GM12878 (cell line): ENCODE results near the gene FAM193B.

Experiments
- ETV6 ChIP-seq, 2 experiments: fragments of 450-650 bp in 1 of 2; IDR thresholded peaks in 1 of 2; conservative IDR thresholded peaks in 1 of 2; 2 replicates each; pipeline ENCODE4 v1.6.1; 2014; ENCODE audit warnings: antibody characterized with exemption in 1 of 2, borderline replicate concordance in 1 of 2, low read depth in 1 of 2, mild to moderate bottlenecking in 1 of 2, moderate library complexity in 1 of 2
- FOXM1 ChIP-seq: IDR thresholded peaks from 2 replicates; pipeline ENCODE4 v1.6.1; 2012; ENCODE audit warnings: low read depth, mild to moderate bottlenecking, inconsistent platforms, low read length, moderate library complexity
- MTA2 ChIP-seq: fragments of 450-650 bp; IDR thresholded peaks from 2 replicates; pipeline ENCODE4 v1.6.1; 2016; ENCODE audit warnings: low read depth, mild to moderate bottlenecking, moderate library complexity
- NBN ChIP-seq: fragments of 450-650 bp; IDR thresholded peaks from 2 replicates; pipeline ENCODE4 v1.6.1; 2016
- POLR2AphosphoS5 ChIP-seq: IDR thresholded peaks from 2 replicates; pipeline ENCODE4 v1.6.1; 2011; ENCODE audit warnings: mild to moderate bottlenecking, low read length, inconsistent platforms
- POU2F2 ChIP-seq: IDR thresholded peaks from 3 replicates; pipeline ENCODE4 v1.6.1; 2011; ENCODE audit warnings: low read depth, mild to moderate bottlenecking, low read length, borderline replicate concordance
- SPI1 ChIP-seq: IDR thresholded peaks from 2 replicates; pipeline ENCODE4 v1.6.1; 2011; ENCODE audit warnings: low read depth, mild to moderate bottlenecking, low read length, moderate library complexity, borderline replicate concordance; ENCODE audit not compliant: insufficient read depth
- TCF7 ChIP-seq: IDR thresholded peaks from 2 replicates; pipeline ENCODE4 v1.6.1; 2014; ENCODE audit warnings: antibody characterized with exemption, borderline replicate concordance
- ZZZ3 ChIP-seq: IDR thresholded peaks from 2 replicates; pipeline ENCODE4 v1.6.1; 2011; ENCODE audit warnings: low read depth; ENCODE audit not compliant: control insufficient read depth, insufficient read length
- TF ChIP-seq, protein P1 (sequence below), 3 experiments: IDR thresholded peaks in 2 of 3; conservative IDR thresholded peaks in 1 of 3; 2 replicates each; pipeline ENCODE4 v1.5.1; 2011; ENCODE audit warnings: low read depth in 3 of 3, low read length in 3 of 3, mild to moderate bottlenecking in 3 of 3, control low read depth in 2 of 3, moderate library complexity in 2 of 3, inconsistent platforms in 1 of 3, mixed read lengths in 1 of 3; ENCODE audit not compliant: control insufficient read depth in 2 of 3, insufficient read depth in 1 of 3; ENCODE audit errors: extremely low read depth in 1 of 3
- TF ChIP-seq, protein P2 (sequence below): IDR thresholded peaks from 2 replicates; pipeline ENCODE4 v1.6.1; 2012; ENCODE audit warnings: mild to moderate bottlenecking, low read depth, low read length
- TF ChIP-seq, protein P3 (sequence below): IDR thresholded peaks from 2 replicates; pipeline ENCODE4 v1.6.1; 2012; ENCODE audit warnings: low read depth, low read length, improper control_type of control experiment
- TF ChIP-seq, protein P4 (sequence below): fragments of 150-350 bp; IDR thresholded peaks from 2 replicates; pipeline ENCODE4 v1.6.1; 2016; ENCODE audit warnings: low read depth, low read length

DNA sequence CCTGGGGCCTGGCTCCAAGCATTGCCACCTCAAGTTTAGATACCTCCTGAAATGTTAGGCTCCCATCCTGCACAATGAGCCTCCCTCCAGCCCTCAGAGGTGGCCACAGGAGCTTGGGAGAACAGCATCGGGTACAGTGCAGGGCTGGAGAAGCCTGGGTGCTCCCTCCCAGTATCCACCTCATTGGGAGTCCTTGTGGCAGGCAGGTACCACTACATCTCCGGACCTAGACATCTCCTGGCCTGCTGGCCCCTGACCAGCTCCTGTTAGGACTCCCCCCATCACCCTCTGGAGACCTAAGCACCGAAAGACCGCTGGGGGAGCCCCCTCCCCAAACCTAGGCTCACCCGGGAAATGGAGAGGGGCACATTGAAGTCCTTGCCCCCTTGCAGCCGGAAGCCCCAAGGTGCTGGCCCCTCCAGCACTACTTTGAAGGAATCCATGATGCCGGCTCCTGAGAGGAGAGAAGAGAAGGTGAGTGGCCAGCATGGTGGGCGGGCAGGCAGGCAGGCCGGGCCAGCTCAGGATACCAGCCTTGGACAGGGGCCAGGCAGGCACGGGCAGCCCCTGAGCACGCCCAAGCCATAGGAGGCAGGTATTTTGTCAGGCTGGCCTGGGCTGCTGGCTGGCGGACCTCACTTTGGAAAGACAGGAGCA lies 58.2 kb downstream of the FAM193B start:
- TF ChIP-seq, protein P1, sequence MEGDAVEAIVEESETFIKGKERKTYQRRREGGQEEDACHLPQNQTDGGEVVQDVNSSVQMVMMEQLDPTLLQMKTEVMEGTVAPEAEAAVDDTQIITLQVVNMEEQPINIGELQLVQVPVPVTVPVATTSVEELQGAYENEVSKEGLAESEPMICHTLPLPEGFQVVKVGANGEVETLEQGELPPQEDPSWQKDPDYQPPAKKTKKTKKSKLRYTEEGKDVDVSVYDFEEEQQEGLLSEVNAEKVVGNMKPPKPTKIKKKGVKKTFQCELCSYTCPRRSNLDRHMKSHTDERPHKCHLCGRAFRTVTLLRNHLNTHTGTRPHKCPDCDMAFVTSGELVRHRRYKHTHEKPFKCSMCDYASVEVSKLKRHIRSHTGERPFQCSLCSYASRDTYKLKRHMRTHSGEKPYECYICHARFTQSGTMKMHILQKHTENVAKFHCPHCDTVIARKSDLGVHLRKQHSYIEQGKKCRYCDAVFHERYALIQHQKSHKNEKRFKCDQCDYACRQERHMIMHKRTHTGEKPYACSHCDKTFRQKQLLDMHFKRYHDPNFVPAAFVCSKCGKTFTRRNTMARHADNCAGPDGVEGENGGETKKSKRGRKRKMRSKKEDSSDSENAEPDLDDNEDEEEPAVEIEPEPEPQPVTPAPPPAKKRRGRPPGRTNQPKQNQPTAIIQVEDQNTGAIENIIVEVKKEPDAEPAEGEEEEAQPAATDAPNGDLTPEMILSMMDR (IDR thresholded peaks at IDR 0.05 in 2 of 3, conservative IDR thresholded peaks at IDR 0.05 in 1 of 3; ENCODE audit: control insufficient read depth in 2 of 3, extremely low read depth in 1 of 3, insufficient read depth in 1 of 3, low read depth in 3 of 3, low read length in 3 of 3) = peak in 2 of 3 experiments; percentile 11 to 23; a peak in 1 of 6 replicates
- TF ChIP-seq SPI1 = no peak
- no peak for TF ChIP-seq TCF7
- TF ChIP-seq ZZZ3 = no peak
- TF ChIP-seq, protein P2, sequence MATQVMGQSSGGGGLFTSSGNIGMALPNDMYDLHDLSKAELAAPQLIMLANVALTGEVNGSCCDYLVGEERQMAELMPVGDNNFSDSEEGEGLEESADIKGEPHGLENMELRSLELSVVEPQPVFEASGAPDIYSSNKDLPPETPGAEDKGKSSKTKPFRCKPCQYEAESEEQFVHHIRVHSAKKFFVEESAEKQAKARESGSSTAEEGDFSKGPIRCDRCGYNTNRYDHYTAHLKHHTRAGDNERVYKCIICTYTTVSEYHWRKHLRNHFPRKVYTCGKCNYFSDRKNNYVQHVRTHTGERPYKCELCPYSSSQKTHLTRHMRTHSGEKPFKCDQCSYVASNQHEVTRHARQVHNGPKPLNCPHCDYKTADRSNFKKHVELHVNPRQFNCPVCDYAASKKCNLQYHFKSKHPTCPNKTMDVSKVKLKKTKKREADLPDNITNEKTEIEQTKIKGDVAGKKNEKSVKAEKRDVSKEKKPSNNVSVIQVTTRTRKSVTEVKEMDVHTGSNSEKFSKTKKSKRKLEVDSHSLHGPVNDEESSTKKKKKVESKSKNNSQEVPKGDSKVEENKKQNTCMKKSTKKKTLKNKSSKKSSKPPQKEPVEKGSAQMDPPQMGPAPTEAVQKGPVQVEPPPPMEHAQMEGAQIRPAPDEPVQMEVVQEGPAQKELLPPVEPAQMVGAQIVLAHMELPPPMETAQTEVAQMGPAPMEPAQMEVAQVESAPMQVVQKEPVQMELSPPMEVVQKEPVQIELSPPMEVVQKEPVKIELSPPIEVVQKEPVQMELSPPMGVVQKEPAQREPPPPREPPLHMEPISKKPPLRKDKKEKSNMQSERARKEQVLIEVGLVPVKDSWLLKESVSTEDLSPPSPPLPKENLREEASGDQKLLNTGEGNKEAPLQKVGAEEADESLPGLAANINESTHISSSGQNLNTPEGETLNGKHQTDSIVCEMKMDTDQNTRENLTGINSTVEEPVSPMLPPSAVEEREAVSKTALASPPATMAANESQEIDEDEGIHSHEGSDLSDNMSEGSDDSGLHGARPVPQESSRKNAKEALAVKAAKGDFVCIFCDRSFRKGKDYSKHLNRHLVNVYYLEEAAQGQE = no peak
- TF ChIP-seq, protein P3, sequence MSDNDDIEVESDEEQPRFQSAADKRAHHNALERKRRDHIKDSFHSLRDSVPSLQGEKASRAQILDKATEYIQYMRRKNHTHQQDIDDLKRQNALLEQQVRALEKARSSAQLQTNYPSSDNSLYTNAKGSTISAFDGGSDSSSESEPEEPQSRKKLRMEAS = no peak
- TF ChIP-seq MTA2 = no peak
- TF ChIP-seq, protein P4, sequence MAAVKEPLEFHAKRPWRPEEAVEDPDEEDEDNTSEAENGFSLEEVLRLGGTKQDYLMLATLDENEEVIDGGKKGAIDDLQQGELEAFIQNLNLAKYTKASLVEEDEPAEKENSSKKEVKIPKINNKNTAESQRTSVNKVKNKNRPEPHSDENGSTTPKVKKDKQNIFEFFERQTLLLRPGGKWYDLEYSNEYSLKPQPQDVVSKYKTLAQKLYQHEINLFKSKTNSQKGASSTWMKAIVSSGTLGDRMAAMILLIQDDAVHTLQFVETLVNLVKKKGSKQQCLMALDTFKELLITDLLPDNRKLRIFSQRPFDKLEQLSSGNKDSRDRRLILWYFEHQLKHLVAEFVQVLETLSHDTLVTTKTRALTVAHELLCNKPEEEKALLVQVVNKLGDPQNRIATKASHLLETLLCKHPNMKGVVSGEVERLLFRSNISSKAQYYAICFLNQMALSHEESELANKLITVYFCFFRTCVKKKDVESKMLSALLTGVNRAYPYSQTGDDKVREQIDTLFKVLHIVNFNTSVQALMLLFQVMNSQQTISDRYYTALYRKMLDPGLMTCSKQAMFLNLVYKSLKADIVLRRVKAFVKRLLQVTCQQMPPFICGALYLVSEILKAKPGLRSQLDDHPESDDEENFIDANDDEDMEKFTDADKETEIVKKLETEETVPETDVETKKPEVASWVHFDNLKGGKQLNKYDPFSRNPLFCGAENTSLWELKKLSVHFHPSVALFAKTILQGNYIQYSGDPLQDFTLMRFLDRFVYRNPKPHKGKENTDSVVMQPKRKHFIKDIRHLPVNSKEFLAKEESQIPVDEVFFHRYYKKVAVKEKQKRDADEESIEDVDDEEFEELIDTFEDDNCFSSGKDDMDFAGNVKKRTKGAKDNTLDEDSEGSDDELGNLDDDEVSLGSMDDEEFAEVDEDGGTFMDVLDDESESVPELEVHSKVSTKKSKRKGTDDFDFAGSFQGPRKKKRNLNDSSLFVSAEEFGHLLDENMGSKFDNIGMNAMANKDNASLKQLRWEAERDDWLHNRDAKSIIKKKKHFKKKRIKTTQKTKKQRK = no peak
- TF ChIP-seq FOXM1 = no peak
- TF ChIP-seq NBN = no peak
- no peak for TF ChIP-seq ETV6 (conservative IDR thresholded peaks at IDR 0.05 in 1 of 2, IDR thresholded peaks at IDR 0.05 in 1 of 2; ENCODE audit: borderline replicate concordance in 1 of 2, low read depth in 1 of 2)
- no peak; the same call in 1 of the 2 replicates for TF ChIP-seq POLR2AphosphoS5
- TF ChIP-seq POU2F2 = no peak
